ENCODE data around the gene HAUS7. TPM values are rescaled to one million over a fixed set of nuclear protein-coding genes. Genes with fewer than 3 reads are reported as not detected.

Gene HAUS7
- total and polyA plus RNA-seq, 4 donors = 11.6 to 36.2 (median 26.9) TPM

DNA sequence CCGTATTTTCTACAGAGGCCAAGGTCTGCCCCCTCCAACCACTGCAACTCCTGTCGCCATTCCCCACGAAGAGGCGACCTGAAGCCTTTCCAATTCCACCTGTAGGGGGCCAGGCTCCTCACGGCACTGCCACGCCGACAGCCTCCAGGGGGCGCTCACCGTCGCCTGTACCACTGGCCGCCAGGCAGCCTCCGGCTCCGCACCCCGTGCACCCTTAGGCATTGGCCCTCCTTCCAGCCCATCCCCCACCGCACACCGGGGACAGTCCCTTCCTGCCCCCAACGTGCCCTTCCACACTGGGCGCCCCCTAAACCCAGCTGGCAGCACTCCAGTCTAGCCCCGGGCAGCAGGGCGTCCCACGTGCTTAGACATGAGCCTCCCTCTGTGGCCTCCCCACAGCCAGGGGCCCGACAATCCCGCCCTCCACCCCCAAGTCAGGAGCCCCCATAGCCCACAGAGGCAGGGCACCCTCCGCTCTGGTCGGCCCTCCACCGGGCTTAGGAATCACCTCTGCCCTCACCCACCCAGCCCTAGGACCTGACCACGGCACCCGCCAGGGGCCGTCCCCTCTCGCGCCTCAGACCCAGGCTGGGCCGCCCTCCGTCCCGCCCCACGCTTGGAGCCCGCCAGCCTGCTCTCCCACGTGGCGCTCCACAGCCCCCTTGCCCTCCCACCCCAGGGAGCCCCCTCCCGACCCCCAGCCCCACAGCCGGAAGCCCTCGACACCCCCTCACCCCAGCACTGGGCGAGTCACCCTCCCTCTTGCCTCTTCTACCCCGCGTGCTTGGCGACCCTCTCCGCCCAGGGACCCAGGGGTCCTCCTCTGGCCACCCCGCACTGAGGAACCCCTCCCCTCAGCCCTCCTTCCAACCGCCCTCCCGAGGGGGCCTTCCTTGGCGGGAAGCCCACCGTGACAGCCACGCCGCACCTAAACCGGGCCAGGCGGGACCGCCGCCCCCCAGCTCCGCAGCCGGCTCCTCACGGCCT lies 69.9 kb downstream of the HAUS7 start:
- no peak for DNase-seq (ENCODE audit: low read depth in 4 of 6, low spot score in 6 of 6)
- WGBS (ENCODE audit: insufficient coverage) = 78% methylated on average over 53 of the region's 60 CpGs
- Histone ChIP-seq H3K27me3 (ENCODE audit: control insufficient read depth, insufficient read depth, low read length) (no peaks in the 10 kb centered on the region), H3K36me3 (ENCODE audit: control insufficient read depth, insufficient read depth, low read length) (no peaks in the 10 kb centered on the region), H3K4me3 (ENCODE audit: low read depth, low read length) (no peak overlapping the region), H3K4me1 (ENCODE audit: control insufficient read depth, insufficient read depth, low read length) (no peaks in the 10 kb centered on the region), H3K9me3 (ENCODE audit: control insufficient read depth, insufficient read depth, low read length) (no peaks in the 10 kb centered on the region), H3K27ac (ENCODE audit: low read depth, low read length) (no peak overlapping the region)

GRCh38 chrX:153398275-153398960 lies 72.0 kb downstream of the HAUS7 start:
- Histone ChIP-seq H3K4me1 (ENCODE audit: control insufficient read depth, insufficient read depth, low read length) (no peaks in the 10 kb centered on the region), H3K27me3 (ENCODE audit: control insufficient read depth, insufficient read depth, low read length) (no peaks in the 10 kb centered on the region), H3K4me3 (ENCODE audit: low read depth, low read length) (no peak overlapping the region), H3K27ac (ENCODE audit: low read depth, low read length) (no peak overlapping the region), H3K36me3 (ENCODE audit: control insufficient read depth, insufficient read depth, low read length) (no peaks in the 10 kb centered on the region), H3K9me3 (ENCODE audit: control insufficient read depth, insufficient read depth, low read length) (no peaks in the 10 kb centered on the region)
- no peak for DNase-seq (ENCODE audit: low read depth in 4 of 6, low spot score in 6 of 6)
- 83% methylated on average over 16 of the region's 17 CpGs for WGBS (ENCODE audit: insufficient coverage)

Small RNA genes within 50 kb of the gene (small RNA-seq; reads per million reads assigned to genes)
- gene RN7SL667P (ENCODE audit: low replicate concordance) = not detected

Other genes with a start within 250 kb of the HAUS7 start
- gene PNMA6F, start 148.8 kb downstream of the HAUS7 start, total RNA-seq = 1 to 10 TPM; 1.4 to 3.7 TPM
- 1 to 10 TPM; 7.4 to 8.9 TPM for gene PNMA6F, start 148.8 kb downstream of the HAUS7 start, polyA plus RNA-seq (ENCODE audit: insufficient read length in 2 of 2)
- 10 to 100 TPM; 13.7 to 14.1 TPM for gene ZNF275, start 136.4 kb downstream of the HAUS7 start, total RNA-seq
- gene ZNF275, start 136.4 kb downstream of the HAUS7 start, polyA plus RNA-seq (ENCODE audit: insufficient read length in 2 of 2) = 10 to 100 TPM; 22.8 to 26.2 TPM
- gene PNMA6E, start 69.2 kb downstream of the HAUS7 start, total RNA-seq = not detected
- not detected for gene PNMA6E, start 69.2 kb downstream of the HAUS7 start, polyA plus RNA-seq (ENCODE audit: insufficient read length in 2 of 2)
- 1 to 10 TPM; 1.6 to 1.8 TPM for gene ZFP92, start 59.1 kb downstream of the HAUS7 start, total RNA-seq
- gene ZFP92, start 59.1 kb downstream of the HAUS7 start, polyA plus RNA-seq (ENCODE audit: insufficient read length in 2 of 2) = 1 to 10 TPM; 2.6 to 2.7 TPM
- gene TREX2, start 24.5 kb downstream of the HAUS7 start, total RNA-seq = under 1 TPM in 1 of 2 donors, not detected in 1; 0.77 TPM
- under 1 TPM; 0.41 to 0.50 TPM for gene TREX2, start 24.5 kb downstream of the HAUS7 start, polyA plus RNA-seq (ENCODE audit: insufficient read length in 2 of 2)
- 10 to 100 TPM; 40.2 to 68.0 TPM for gene BGN, start 24.4 kb upstream of the HAUS7 start, total RNA-seq
- 100 to 1,000 TPM in 1 of 2 donors, 10 to 100 TPM in 1; 98.9 to 136 TPM for gene BGN, start 24.4 kb upstream of the HAUS7 start, polyA plus RNA-seq (ENCODE audit: insufficient read length in 2 of 2)
- gene ATP2B3, start 47.1 kb upstream of the HAUS7 start, total RNA-seq = 10 to 100 TPM; 11.8 to 14.8 TPM
- 10 to 100 TPM; 18.4 to 20.1 TPM for gene ATP2B3, start 47.1 kb upstream of the HAUS7 start, polyA plus RNA-seq (ENCODE audit: insufficient read length in 2 of 2)
- 10 to 100 TPM; 14.8 to 19.8 TPM for gene CCNQ, start 128.6 kb upstream of the HAUS7 start, total RNA-seq
- gene CCNQ, start 128.6 kb upstream of the HAUS7 start, polyA plus RNA-seq (ENCODE audit: insufficient read length in 2 of 2) = 10 to 100 TPM; 28.7 to 29.3 TPM
- under 1 TPM; 0.55 to 0.79 TPM for gene DUSP9, start 176.6 kb upstream of the HAUS7 start, total RNA-seq
- 1 to 10 TPM; 2.1 to 3.1 TPM for gene DUSP9, start 176.6 kb upstream of the HAUS7 start, polyA plus RNA-seq (ENCODE audit: insufficient read length in 2 of 2)
- 10 to 100 TPM; 24.2 to 38.6 TPM for gene PNCK, start 203.2 kb upstream of the HAUS7 start, total RNA-seq
- gene PNCK, start 203.2 kb upstream of the HAUS7 start, polyA plus RNA-seq (ENCODE audit: insufficient read length in 2 of 2) = 100 to 1,000 TPM; 131 to 142 TPM
- 10 to 100 TPM; 22.3 to 22.5 TPM for gene SLC6A8, start 217.3 kb upstream of the HAUS7 start, total RNA-seq
- 10 to 100 TPM; 72.5 to 77.0 TPM for gene SLC6A8, start 217.3 kb upstream of the HAUS7 start, polyA plus RNA-seq (ENCODE audit: insufficient read length in 2 of 2)

All from spinal cord (tissue), 10 donors.